ENCODE data around the gene RTN4IP1. TPM values are rescaled to one million over a fixed set of nuclear protein-coding genes. Genes with fewer than 3 reads are reported as not detected.

The RTN4IP1 gene
- total RNA-seq, 6 donors from 2014 or later = 1.6 to 5.9 (median 4.3) TPM

DNA sequence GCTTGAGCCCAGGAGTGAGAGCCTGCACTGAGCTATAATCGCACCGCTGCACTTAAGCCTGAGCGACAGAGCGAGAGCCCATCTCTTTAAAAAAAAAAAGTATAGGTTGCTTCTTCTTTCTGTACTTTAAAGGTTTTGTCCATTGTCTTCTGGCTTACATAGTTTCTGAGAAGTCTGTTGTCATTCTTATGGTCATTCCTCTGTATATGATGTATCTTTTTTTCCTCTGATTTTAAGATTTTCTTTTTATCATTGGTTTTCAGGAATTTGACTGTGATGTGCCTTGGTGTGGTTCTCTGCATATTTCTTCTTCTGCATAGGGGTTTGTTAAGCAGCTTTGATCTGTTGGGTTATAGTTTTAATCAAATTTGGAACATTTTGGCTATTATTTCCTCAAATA is 29.2 kb upstream of the RTN4IP1 start:
- DNase-seq = no peak
- Histone ChIP-seq H3K9me3 (peaks cover 4 to 10% (median 8%) of the 10 kb centered on the region in 4 donors), H3K4me1 (no peaks in the 10 kb centered on the region), H3K4me3 (no peak overlapping the region), H3K27ac (no peak overlapping the region), H3K27me3 (no peaks in the 10 kb centered on the region), H3K36me3 (peaks cover 0 to 84% (median 50%) of the 10 kb centered on the region in 4 donors)
- no peak for ATAC-seq (ENCODE audit: low FRiP score in 2 of 2)
- 97 to 99% methylated on average over 4 of the region's 4 CpGs for WGBS, 2 donors
- TF ChIP-seq EP300 (IDR thresholded peaks at IDR 0.05) (no peak), POLR2A (IDR thresholded peaks at IDR 0.05) (no peak)
- TF ChIP-seq, protein P1, sequence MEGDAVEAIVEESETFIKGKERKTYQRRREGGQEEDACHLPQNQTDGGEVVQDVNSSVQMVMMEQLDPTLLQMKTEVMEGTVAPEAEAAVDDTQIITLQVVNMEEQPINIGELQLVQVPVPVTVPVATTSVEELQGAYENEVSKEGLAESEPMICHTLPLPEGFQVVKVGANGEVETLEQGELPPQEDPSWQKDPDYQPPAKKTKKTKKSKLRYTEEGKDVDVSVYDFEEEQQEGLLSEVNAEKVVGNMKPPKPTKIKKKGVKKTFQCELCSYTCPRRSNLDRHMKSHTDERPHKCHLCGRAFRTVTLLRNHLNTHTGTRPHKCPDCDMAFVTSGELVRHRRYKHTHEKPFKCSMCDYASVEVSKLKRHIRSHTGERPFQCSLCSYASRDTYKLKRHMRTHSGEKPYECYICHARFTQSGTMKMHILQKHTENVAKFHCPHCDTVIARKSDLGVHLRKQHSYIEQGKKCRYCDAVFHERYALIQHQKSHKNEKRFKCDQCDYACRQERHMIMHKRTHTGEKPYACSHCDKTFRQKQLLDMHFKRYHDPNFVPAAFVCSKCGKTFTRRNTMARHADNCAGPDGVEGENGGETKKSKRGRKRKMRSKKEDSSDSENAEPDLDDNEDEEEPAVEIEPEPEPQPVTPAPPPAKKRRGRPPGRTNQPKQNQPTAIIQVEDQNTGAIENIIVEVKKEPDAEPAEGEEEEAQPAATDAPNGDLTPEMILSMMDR (IDR thresholded peaks at IDR 0.05) = no peak

DNA sequence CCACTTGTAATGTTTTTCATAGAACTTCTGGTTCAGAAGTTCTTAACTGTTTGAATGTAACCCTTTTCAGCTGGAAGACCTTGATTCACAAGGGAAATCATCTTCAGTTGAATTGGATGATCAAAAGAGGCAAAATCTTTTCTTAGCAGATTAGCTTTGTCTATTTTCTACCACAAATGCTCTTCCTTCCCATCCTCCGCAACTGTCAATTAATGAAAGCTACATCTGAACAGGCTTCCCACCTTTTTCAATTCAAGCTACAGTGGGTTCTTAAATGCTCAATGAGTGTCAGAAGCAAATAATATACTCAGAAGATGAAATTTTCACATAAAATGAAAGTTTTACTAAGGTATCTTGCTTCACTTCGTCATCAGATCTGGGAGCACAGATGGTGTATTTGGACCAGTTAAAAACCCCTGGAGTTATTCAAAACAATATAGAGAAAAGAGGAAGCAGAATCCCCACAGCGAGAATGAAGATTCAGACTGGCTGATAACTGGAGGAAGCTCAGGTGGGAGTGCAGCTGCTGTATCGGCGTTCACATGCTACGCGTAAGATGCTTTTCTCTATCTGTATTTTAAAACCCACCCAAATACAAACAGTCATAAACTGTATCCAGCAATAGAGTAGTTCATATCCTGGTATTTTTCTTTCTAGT is 19.5 kb upstream of the RTN4IP1 start:
- ATAC-seq (ENCODE audit: low FRiP score in 2 of 2) = no peak
- WGBS, 2 donors = 94 to 95% methylated on average over 7 of the region's 7 CpGs
- Histone ChIP-seq H3K4me3 (no peak overlapping the region), H3K9me3 (no peaks in the 10 kb centered on the region), H3K27ac (no peak overlapping the region), H3K27me3 (no peaks in the 10 kb centered on the region), H3K4me1 (no peaks in the 10 kb centered on the region), H3K36me3 (peaks cover 5 to 72% (median 34%) of the 10 kb centered on the region in 4 donors)
- TF ChIP-seq, protein P1 (IDR thresholded peaks at IDR 0.05) = no peak
- TF ChIP-seq EP300 (IDR thresholded peaks at IDR 0.05) (no peak), POLR2A (IDR thresholded peaks at IDR 0.05) (no peak), POLR2AphosphoS5 (IDR thresholded peaks at IDR 0.05) (no peak)
- DNase-seq = no peak

DNA sequence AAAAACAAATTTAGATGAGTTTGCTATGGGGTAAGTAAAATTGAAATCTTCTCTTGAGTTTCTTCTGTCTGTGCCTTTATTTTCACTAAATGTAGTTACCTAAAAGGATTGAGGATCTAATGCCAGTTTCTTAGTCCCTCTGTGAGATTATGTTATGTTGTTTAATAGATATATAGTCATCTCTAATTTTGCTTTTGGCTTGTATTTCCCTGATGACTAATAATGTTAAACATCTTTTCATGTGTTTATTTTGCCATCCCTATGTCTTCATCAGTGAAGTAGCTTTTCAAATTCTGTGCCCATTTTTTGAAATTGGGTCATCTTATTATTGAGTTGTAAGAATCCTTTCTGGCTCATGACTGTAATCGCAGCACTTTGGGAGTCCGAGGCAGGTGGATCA is 13.8 kb upstream of the RTN4IP1 start:
- Histone ChIP-seq H3K36me3 (peaks cover 0 to 53% (median 23%) of the 10 kb centered on the region in 4 donors), H3K4me3 (no peak overlapping the region), H3K27ac (no peak overlapping the region), H3K4me1 (no peaks in the 10 kb centered on the region), H3K27me3 (no peaks in the 10 kb centered on the region), H3K9me3 (no peaks in the 10 kb centered on the region)
- TF ChIP-seq, protein P1 (IDR thresholded peaks at IDR 0.05) = no peak
- TF ChIP-seq POLR2A (IDR thresholded peaks at IDR 0.05) = no peak
- no peak for TF ChIP-seq POLR2AphosphoS5 (IDR thresholded peaks at IDR 0.05)
- TF ChIP-seq EP300 (IDR thresholded peaks at IDR 0.05) = no peak
- WGBS, 2 donors = 100% methylated on average over 2 of the region's 2 CpGs
- DNase-seq = no peak
- ATAC-seq (ENCODE audit: low FRiP score in 2 of 2) = no peak

DNA sequence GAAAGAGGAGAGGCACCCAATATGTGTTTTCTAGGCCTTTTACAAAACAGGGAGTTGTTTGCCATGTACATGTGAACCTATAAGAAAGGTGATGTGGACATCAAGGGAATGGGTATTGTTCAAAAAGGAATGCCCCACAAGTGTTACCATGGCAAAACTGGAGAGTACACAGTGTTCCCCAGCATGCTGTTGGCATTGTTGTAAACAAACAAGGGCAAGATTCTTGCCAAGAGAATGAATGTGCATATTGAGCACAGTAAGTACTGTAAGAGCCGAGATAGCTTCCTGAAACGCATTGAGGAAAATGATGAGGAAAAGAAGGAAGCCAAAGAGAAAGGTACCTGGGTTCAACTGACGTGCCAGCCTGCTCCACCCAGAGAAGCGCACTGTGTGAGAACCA is 13.2 kb upstream of the RTN4IP1 start:
- Histone ChIP-seq H3K9me3 (no peaks in the 10 kb centered on the region), H3K4me1 (no peaks in the 10 kb centered on the region), H3K4me3 (no peak overlapping the region), H3K36me3 (peaks cover 0 to 53% (median 21%) of the 10 kb centered on the region in 4 donors), H3K27ac (no peak overlapping the region), H3K27me3 (no peaks in the 10 kb centered on the region)
- ATAC-seq (ENCODE audit: low FRiP score in 2 of 2) (no peak), DNase-seq (no peak)
- TF ChIP-seq EP300 (IDR thresholded peaks at IDR 0.05) = no peak
- TF ChIP-seq, protein P1 (IDR thresholded peaks at IDR 0.05) = no peak
- TF ChIP-seq POLR2AphosphoS5 (IDR thresholded peaks at IDR 0.05) = no peak
- no peak for TF ChIP-seq POLR2A (IDR thresholded peaks at IDR 0.05)
- WGBS, 2 donors = 85 to 90% methylated on average over 4 of the region's 4 CpGs

DNA sequence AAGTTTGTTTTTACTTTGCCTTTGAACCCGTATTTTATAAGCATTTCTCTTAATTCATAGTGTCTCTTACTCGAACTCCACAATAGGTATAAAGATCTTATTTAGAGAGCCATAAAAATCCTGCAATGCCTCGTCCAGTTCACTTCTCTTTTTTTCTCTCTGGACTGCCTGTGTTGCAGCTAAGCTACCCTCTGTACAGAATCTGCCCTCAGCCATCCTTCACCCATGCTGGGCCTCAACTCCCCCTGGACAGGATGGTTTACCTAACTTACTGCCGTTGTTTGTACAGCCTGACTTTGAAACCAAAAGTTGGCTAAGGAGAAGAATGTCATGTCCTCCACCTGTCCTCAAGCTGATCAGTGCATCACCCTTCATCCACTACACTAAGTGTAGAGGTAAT is 10.5 kb upstream of the RTN4IP1 start:
- TF ChIP-seq, protein P1 (IDR thresholded peaks at IDR 0.05) = no peak
- TF ChIP-seq POLR2A (IDR thresholded peaks at IDR 0.05) = no peak
- no peak for TF ChIP-seq EP300 (IDR thresholded peaks at IDR 0.05)
- TF ChIP-seq POLR2AphosphoS5 (IDR thresholded peaks at IDR 0.05) = no peak
- H3K4me1 ChIP-seq = no peaks in the 10 kb centered on the region
- H3K4me3 ChIP-seq = no peak overlapping the region
- no peak for ATAC-seq (ENCODE audit: low FRiP score in 2 of 2)
- no peaks in the 10 kb centered on the region for H3K27me3 ChIP-seq
- H3K27ac ChIP-seq = no peak overlapping the region
- H3K36me3 ChIP-seq = peaks cover 0 to 38% (median 18%) of the 10 kb centered on the region in 4 donors
- no peaks in the 10 kb centered on the region for H3K9me3 ChIP-seq
- DNase-seq = no peak
- WGBS, 2 donors = 76 to 87% methylated on average over 4 of the region's 4 CpGs

Data from upper lobe of left lung (tissue), 6 donors.